HS-27A (cell line): ENCODE results near the gene ZNF490.
"Not testable (repeated sequence)": the region's sequence is repeated elsewhere in the genome, so short reads cannot be mapped to it uniquely, and the experiment has no call there.

ENCODE experiments used
- DNase-seq: peaks from one replicate; pipeline ENCODE4 v3.0.0-alpha.2; 2012; ENCODE audit warnings: low read depth, missing footprints

ZNF490 gene

GRCh38 chr19:12610540-12611360, at the start of gene ZNF490, which contains the start of gene ZNF791:
ZNF490 (minus strand) TSS chr19:12610813; CDS start chr19:12610680, 133 bp downstream.
ZNF791 (plus strand) TSS chr19:12610920; CDS start chr19:12611080, 160 bp downstream.
- peak; percentile 92 for DNase-seq

GRCh38 chr19:12657966-12658365, 47.4 kb upstream of the ZNF490 start:
- no peak for DNase-seq

DNA sequence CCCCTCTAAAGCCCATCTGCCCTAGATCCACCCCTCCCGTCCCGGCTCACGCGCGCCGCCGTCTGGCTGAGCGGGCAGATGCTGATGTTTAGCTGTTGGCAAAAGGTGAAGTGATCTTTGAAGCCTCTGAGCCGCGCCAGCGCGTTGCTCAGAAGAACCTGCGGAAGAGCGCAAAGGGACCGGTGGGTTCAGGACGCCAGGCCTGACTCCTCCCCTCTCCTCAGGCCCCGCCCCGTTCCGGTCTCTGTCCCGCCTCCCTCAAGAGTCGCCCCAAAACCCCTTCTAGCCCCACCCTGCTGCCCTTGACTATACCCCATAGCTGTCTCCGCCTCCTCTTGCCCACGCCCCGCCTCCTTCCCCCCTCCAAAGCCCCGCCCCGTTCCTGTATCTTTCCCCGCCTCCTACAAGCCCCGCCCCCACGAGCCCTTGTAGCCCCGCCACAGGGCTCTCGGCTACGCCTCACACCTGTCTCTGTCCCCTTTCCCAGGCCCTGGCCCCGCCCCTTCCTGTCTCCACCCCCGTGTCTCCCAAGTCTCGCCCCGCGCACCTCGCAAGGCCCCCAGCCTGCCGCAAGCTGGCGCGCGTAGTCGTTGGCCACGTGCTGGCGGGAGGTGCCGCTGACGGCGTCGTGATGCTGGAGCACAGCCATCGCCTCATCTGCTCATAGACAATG, 46.4 kb upstream of the ZNF490 start:
- no peak for DNase-seq

DNA sequence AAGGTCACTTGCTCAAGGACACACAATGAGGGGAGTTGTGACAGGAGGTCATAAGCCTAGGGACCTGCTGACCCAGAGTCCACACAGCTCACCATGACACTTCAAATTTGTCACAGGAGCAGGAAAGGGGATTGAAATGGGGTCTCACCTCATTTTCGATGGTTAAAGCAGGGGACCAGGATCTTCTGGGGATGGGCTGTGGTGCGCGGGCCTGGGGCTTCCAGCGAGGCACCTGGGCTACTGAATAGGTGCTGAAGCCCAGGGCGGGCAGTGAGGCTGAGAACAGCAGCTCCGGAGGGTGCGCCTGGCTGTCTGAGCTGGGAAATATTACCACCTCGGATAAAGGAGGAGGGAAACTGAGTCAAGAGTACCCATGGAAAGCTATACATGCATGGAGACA, 44.9 kb upstream of the ZNF490 start:
- DNase-seq, result no peak

DNA sequence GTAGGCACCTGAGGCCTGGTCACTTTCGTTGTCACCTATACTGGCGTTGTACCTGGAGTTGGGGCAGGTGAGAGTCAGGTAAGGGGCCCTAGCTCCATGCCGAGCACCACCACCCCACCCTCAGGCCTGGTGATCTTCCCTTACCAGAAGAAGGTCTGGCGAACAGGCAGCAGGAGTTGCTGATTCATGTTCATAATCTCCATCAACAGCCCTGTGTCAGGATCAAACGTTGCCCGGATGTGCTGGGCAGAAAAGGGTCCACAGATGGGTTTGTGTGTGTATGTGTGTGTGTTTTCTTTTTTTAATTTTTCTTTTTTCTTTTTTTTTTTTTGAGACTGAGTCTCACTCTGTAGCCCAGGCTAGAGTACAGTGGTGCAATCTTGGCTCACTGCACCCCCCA, 41.6 kb upstream of the ZNF490 start:
- DNase-seq, result no peak

DNA sequence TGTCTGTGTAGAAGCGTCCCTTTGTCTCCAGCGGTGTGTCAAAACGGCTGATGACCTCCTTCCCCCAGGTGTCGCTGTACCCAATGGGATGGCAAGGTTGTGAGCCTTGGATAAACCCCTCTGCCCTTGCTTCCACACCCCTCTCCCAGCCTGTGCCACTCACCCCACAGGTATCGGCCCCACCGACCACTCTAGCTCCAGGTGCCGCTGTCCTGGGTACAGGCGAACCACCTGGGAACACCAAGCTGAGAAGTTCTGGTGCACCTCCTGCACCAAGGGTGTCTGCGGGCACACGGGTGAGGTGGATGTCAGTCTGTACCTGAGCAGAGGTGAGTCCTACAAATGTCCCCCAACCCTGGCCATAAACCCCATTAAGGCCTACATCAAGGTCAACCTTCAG, 39.3 kb upstream of the ZNF490 start:
- no peak for DNase-seq

DNA sequence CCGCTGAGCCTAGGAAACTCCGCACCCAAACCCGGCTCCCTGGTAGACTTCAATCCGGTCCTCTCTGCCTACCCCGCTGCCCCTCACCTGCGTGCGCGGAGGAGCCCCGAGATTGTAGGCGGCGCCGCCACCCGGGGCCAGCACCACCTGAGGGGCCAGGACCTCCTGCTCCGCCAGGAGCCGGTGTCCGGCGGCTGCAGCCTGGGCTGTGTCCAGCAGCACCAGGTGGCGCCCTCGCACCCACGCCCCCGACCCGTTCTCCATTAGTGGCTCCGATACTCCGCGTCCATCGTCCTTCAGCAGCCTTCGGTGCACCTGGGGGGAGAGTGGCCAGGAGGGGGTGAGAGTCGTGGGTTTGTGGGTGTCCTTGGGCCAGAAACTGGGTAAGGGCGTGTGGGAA, 37.5 kb upstream of the ZNF490 start:
- DNase-seq, result no peak

DNA sequence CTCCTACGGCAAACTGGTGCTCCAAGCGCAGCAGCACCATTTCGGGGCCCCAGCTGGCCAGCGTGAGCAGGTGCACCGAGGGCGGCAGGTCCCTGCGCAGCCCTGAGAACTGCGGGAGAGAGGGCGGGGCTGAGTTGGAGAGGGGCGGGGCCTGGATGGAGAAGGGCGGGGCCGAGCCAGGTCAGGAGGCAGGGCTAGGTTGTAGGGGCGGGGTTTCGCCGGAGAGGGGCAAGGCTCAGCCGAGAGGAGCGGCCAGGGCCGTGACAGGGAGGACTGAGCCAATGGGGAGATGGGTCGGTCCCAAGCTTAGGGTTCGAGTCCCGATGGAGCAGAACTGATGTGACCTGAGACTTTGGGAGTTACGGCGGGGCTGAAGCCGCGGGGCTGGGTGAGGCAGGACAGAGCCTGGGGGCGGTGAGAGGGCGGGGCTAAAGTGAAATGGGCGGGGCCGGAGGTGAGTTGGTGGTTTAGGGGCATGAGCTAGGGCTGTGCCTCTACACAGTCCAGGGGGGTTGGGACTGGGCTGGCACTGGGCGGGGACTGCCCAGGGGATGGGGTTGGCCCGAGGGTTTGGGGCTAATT, 37.0 kb upstream of the ZNF490 start:
- DNase-seq, result no peak

GRCh38 chr19:12647047-12647446, 36.4 kb upstream of the ZNF490 start:
- DNase-seq, result no peak

- DNase-seq, result no peak
Measured at GRCh38 chr19:12646551-12646950, 35.9 kb upstream of the ZNF490 start.

- DNase-seq, result not testable (repeated sequence)
Measured at GRCh38 chr19:12643716-12644115, 33.1 kb upstream of the ZNF490 start.

DNA sequence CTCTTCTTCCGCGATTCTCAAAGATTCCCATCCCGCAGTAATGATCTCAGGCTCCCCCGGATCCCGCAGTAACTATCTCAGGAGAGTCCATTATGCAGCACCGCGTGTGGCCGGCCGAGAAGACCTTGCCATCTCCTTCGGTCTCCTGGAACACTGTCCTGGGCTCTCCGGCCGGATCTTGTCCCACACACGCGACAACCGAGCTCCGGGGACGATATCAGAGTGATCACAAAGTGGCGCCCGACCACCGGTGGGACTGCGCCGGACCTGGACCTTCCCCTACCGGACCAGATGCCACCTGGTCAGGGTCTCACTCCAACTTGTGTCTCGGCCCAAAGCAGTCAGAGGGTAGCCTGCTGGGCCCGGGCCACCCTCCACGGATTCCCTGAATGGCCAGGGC, 31.9 kb upstream of the ZNF490 start:
- DNase-seq, result no peak

- DNase-seq, result no peak
Measured at GRCh38 chr19:12641456-12641855, 30.8 kb upstream of the ZNF490 start.

DNA sequence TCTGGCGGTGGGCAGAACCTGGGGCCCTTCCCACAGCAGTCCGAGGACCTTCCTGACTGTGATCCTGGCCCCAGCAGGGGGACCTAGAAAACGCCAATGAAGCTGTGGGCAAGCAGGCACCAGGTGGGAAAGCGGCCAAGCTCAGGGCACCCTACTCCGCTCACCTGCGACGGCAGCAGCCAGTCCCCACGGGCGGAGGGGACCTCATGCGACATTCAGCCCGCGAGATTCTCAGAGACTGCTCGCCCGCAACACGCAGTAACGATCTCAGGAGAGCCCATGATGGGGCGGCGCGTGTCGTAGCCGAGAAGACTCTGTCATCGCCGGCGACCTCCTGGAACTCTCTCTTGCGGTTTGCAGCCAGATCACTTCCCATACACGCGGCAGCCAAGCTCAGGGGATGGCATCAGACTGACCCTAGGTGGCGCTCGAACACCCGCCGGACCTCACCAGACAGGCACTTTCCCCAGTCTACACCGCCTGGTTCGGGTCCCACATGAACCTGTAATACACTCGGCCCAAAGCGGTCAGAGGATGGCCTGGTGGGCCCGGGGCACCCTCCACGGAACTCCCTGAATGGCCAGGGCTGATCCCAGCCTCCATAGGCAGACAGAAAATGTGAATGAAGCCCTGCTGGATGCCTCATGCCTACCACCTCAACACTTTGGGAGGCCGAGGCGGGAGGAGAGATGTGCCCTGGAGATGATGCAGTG, 29.4 kb upstream of the ZNF490 start:
- no peak for DNase-seq

- no peak for DNase-seq
Measured at GRCh38 chr19:12638611-12639182, 28.1 kb upstream of the ZNF490 start.

DNA sequence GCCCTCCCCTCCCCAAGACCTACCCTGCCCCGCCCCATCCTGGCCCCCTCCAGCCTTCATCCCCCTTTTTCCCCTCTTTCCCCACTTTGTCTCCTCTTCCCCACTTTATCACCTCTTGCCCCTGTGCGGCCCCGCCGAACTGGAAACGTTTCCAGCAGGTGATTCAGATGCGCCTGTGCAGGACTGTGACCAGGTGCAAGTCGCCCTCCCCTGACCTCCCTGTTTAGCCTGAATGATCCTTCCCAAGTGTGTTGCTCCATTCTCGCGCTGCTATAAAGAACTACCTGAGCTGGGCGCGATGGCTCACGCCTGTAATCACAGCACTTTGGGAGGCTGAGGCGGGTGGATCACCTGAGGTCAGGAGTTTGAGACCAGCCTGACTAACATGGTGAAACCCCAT, 26.0 kb upstream of the ZNF490 start:
- no peak for DNase-seq

GRCh38 chr19:12629215-12629614, 18.6 kb upstream of the ZNF490 start:
- no peak for DNase-seq

DNA sequence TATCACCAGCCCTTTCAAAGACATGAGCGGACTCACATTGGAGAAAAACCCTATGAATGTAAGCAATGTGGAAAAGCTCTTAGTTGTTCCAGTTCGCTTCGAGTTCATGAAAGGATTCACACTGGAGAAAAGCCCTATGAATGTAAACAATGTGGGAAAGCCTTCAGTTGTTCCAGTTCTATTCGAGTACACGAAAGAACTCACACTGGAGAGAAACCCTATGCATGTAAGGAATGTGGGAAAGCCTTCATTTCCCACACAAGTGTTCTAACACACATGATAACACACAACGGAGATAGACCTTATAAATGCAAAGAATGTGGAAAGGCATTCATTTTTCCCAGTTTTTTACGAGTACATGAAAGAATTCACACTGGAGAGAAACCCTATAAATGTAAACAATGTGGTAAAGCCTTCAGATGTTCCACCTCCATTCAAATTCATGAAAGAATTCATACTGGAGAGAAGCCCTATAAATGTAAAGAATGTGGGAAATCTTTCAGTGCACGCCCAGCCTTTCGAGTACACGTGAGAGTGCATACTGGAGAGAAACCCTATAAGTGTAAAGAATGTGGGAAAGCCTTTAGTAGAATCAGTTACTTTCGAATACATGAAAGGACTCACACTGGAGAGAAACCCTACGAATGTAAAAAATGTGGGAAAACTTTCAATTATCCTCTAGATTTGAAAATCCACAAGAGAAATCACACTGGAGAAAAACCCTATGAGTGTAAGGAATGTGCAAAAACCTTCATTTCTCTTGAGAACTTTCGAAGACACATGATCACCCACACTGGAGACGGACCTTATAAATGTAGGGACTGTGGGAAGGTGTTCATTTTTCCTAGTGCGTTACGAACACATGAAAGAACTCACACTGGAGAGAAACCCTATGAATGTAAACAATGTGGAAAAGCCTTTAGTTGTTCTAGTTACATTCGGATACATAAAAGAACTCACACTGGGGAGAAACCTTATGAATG, 17.7 kb upstream of the ZNF490 start:
- no peak for DNase-seq

GRCh38 chr19:12626958-12627357, 16.3 kb upstream of the ZNF490 start:
- no peak for DNase-seq

DNA sequence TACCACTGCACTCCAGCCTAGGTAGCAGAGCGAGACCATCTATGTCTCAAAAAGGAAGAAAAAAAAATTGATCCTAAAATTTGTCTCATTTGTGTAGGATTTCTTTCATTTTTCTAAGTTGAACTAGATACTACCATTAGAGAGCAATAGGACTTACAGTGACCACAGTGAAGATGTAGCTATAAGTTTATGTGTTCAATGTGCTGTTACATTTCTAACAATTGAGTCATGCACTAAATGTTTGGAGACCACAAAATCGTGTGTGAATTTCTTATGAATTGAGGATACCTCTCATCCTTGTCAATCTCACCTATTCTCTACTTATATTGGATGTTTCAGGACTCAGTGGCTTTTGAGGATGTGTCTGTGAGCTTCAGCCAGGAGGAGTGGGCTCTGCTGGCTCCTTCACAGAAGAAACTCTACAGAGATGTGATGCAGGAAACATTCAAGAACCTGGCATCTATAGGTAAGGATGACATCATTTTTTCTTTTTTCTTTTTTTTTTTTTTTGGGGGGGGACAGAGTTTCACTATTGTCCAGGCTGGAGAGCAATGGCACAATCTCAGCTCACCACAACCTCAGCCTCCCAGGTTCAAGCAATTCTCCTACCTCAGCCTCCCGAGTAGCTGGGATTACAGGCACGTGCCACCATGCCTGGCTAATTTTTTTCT, 12.9 kb upstream of the ZNF490 start:
- DNase-seq, result no peak
